HepG2 (cell line): ENCODE results near the gene MYLK2. TPM values are rescaled to one million over a fixed set of nuclear protein-coding genes. Genes with fewer than 3 reads are reported as not detected.

Experiments
- CBX2 ChIP-seq, 2 experiments: fragments of 200-600 bp in 1 of 2; sonication (generic); formaldehyde crosslinking in 1 of 2; IDR thresholded peaks; 2 replicates each; pipeline versions ENCODE4 v1.7.0 to v1.8.1; 2018 to 2022; ENCODE audit warnings: low read depth in 2 of 2, low read length in 1 of 2, mild to moderate bottlenecking in 1 of 2, missing genetic modification reagents in 1 of 2
- CREM ChIP-seq, 2 experiments: sonication (generic) in 1 of 2; formaldehyde crosslinking in 1 of 2; IDR thresholded peaks; 2 replicates each; pipeline versions ENCODE4 v1.4.0 to v1.6.1; 2016 to 2020; ENCODE audit warnings: antibody characterized with exemption in 1 of 2, mild to moderate bottlenecking in 1 of 2, missing genetic modification reagents in 1 of 2
- FOXK1 ChIP-seq: sonication (generic); formaldehyde crosslinking; IDR thresholded peaks from 2 replicates; pipeline ENCODE4 v1.4.0; 2020; ENCODE audit warnings: low read depth, missing genetic modification reagents, borderline replicate concordance
- IKZF1 ChIP-seq: fragments of 450-650 bp; IDR thresholded peaks from 2 replicates; pipeline ENCODE4 v1.7.1; 2016
- MYC ChIP-seq: sonication (generic); formaldehyde crosslinking; IDR thresholded peaks from 2 replicates; pipeline ENCODE4 v1.9.0; 2021; ENCODE audit warnings: missing genetic modification reagents, borderline replicate concordance
- NCOR1 ChIP-seq: fragments of 200-600 bp; sonication (generic); IDR thresholded peaks from 2 replicates; pipeline ENCODE4 v1.7.0; 2017; ENCODE audit warnings: antibody characterized with exemption, low read length, borderline replicate concordance
- PHF21A ChIP-seq: sonication (generic); formaldehyde crosslinking; IDR thresholded peaks from 2 replicates; pipeline ENCODE4 v1.5.0; 2020; ENCODE audit warnings: mild to moderate bottlenecking, missing genetic modification reagents
- POLR2G ChIP-seq: fragments of 200-400 bp; formaldehyde crosslinking; IDR thresholded peaks from 2 replicates; pipeline ENCODE4 v1.6.1; 2018; ENCODE audit warnings: mild to moderate bottlenecking, low read depth, low read length, moderate library complexity
- TARDBP ChIP-seq: sonication (generic); formaldehyde crosslinking; IDR thresholded peaks from 2 replicates; pipeline ENCODE4 v1.8.0; 2022; ENCODE audit warnings: mild to moderate bottlenecking, missing genetic modification reagents
- TBX3 ChIP-seq: fragments of 450-650 bp; IDR thresholded peaks from 2 replicates; pipeline ENCODE4 v1.6.1; 2017; ENCODE audit warnings: antibody characterized with exemption, mild to moderate bottlenecking, inconsistent platforms, borderline replicate concordance
- ZFP1 ChIP-seq: IDR thresholded peaks from 2 replicates; pipeline ENCODE4 v1.6.1; 2016
- ZIK1 ChIP-seq: sonication (generic); formaldehyde crosslinking; IDR thresholded peaks from 2 replicates; pipeline ENCODE4 v1.5.0; 2020; ENCODE audit warnings: mild to moderate bottlenecking, low read depth, missing genetic modification reagents, borderline replicate concordance
- ZKSCAN1 ChIP-seq: fragments of 150-350 bp; IDR thresholded peaks from 2 replicates; pipeline ENCODE4 v1.6.1; 2014; ENCODE audit warnings: low read length
- ZNF124 ChIP-seq: sonication (generic); formaldehyde crosslinking; IDR thresholded peaks from 2 replicates; pipeline ENCODE4 v1.4.0; 2020; ENCODE audit warnings: missing genetic modification reagents
- ZNF318 ChIP-seq: sonication (generic); formaldehyde crosslinking; IDR thresholded peaks from 2 replicates; pipeline ENCODE4 v1.4.0; 2020; ENCODE audit warnings: mild to moderate bottlenecking, missing genetic modification reagents
- ZNF367 ChIP-seq: sonication (generic); formaldehyde crosslinking; IDR thresholded peaks from 2 replicates; pipeline ENCODE4 v1.4.0; 2020; ENCODE audit warnings: missing genetic modification reagents, borderline replicate concordance
- ZNF749 ChIP-seq: sonication (generic); formaldehyde crosslinking; IDR thresholded peaks from 2 replicates; pipeline ENCODE4 v1.8.0; 2022; ENCODE audit warnings: mild to moderate bottlenecking, missing genetic modification reagents, moderate library complexity, borderline replicate concordance
- polyA plus RNA-seq, 8 experiments: library from polyadenylated mRNA; depleted of rRNA in 3 of 8; stranded (reverse) in 7 of 8; unstranded in 1 of 8; fragments of >200 nt; fragmentation: Illumina TruSeq in 4 of 8; extraction: Trizol in 4 of 8; gene quantifications; 2 replicates each; pipeline versions ENCODE4 v1.2.1 to v1.2.3, GENCODE V29; 2011 to 2016; ENCODE audit warnings: low read depth in 4 of 8, missing spikeins in 1 of 8, mixed read lengths in 1 of 8; ENCODE audit not compliant: insufficient read depth in 1 of 8
- total RNA-seq, 5 experiments: library from RNA; depleted of rRNA; stranded (reverse); fragments of >200 nt; fragmentation: Illumina TruSeq; extraction: Trizol; gene quantifications; 2 replicates each; pipeline ENCODE4 v1.2.3, GENCODE V29; 2016; ENCODE audit warnings: low read depth in 1 of 5
- TF ChIP-seq, protein P1 (sequence below): sonication (generic); formaldehyde crosslinking; IDR thresholded peaks from 2 replicates; pipeline ENCODE4 v1.8.0; 2022; ENCODE audit warnings: mild to moderate bottlenecking, missing genetic modification reagents, borderline replicate concordance
- TF ChIP-seq, protein P2 (sequence below): sonication (generic); formaldehyde crosslinking; IDR thresholded peaks from 2 replicates; pipeline ENCODE4 v1.8.0; 2022; ENCODE audit warnings: mild to moderate bottlenecking, missing genetic modification reagents, moderate library complexity

The MYLK2 gene
- total and polyA plus RNA-seq, 2 of the 13 experiments (the other 11 are each of a cell fraction or from before 2014, with no cell fraction given) = 0.27 TPM; not detected in 1

DNA sequence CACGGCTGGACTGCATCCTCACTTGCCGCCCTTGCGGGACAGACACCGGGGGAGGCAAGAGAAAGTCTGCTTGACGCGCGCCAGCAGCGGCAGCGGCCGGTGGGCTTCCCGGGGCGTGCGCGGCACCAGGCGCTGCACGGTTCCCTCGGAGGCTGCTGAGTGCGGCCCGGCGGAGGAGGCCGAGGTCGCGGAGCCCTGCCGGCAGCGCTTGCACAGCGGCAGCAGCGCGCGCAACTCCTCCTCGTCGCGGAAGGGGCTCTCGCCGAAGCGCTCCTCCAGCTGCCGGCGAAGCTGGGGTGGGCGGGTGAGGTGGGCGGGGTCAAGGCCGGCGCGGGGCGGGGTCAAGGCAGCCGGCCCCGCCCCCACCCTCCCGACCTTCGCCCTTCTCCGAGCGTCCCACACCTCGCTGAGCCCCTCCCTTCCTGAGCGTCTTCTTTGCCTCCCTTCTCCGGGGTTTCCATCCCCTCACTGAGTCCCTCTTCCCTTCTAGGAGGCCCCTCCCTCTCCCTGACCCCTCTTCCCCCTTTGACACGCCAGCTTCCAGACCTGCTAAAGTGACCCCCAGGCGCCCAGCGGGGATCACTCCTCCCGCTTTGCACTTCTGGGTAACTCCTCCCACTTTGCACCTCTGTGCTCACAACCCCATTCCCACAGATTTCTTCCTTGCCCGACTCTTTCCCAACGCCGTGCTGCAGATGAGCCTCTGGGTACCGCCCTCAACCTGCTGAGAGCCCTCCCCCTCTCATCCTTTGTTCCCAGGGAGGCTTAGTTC is 42.4 kb downstream of the MYLK2 start (continued):
- TF ChIP-seq ZIK1 (no peak; the same call in 1 of the 2 replicates), TARDBP (CRISPR knock-in tag) (peak; percentile 51; the same call in 1 of the 2 replicates), PHF21A (CRISPR knock-in tag) (no peak), CBX2 (IDR thresholded peaks at IDR 0.05; ENCODE audit: low read depth, low read length) (no peak), CBX2 (CRISPR knock-in tag; IDR thresholded peaks at IDR 0.05; ENCODE audit: low read depth) (no peak; the same call in 1 of the 2 replicates), ZNF749 (CRISPR knock-in tag) (no peak), POLR2G (no peak), NCOR1 (no peak), ZFP1 (CRISPR knock-in tag) (no peak), ZNF367 (CRISPR knock-in tag) (no peak), MYC (no peak), ZNF318 (CRISPR knock-in tag) (no peak), IKZF1 (no peak), TBX3 (no peak), ZNF124 (CRISPR knock-in tag) (no peak), ZKSCAN1 (no peak), CREM (IDR thresholded peaks at IDR 0.05) (no peak), CREM (CRISPR knock-in tag; IDR thresholded peaks at IDR 0.05) (no peak), FOXK1 (CRISPR knock-in tag) (no peak)
- TF ChIP-seq, protein P1, sequence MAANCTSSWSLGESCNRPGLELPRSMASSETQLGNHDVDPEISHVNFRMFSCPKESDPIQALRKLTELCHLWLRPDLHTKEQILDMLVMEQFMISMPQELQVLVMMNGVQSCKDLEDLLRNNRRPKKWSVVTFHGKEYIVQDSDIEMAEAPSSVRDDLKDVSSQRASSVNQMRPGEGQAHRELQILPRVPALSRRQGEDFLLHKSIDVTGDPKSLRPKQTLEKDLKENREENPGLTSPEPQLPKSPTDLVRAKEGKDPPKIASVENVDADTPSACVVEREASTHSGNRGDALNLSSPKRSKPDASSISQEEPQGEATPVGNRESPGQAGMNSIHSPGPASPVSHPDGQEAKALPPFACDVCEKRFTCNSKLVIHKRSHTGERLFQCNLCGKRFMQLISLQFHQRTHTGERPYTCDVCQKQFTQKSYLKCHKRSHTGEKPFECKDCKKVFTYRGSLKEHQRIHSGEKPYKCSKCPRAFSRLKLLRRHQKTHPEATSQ = no peak
- TF ChIP-seq, protein P2, sequence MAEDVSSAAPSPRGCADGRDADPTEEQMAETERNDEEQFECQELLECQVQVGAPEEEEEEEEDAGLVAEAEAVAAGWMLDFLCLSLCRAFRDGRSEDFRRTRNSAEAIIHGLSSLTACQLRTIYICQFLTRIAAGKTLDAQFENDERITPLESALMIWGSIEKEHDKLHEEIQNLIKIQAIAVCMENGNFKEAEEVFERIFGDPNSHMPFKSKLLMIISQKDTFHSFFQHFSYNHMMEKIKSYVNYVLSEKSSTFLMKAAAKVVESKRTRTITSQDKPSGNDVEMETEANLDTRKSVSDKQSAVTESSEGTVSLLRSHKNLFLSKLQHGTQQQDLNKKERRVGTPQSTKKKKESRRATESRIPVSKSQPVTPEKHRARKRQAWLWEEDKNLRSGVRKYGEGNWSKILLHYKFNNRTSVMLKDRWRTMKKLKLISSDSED (CRISPR knock-in tag) = no peak
